ENCODE results near the gene LTBP2. TPM values are rescaled to one million over a fixed set of nuclear protein-coding genes. Genes with fewer than 3 reads are reported as not detected.

LTBP2 gene
- total RNA-seq, 1 experiment from 2014 or later: 1.5 TPM

DNA sequence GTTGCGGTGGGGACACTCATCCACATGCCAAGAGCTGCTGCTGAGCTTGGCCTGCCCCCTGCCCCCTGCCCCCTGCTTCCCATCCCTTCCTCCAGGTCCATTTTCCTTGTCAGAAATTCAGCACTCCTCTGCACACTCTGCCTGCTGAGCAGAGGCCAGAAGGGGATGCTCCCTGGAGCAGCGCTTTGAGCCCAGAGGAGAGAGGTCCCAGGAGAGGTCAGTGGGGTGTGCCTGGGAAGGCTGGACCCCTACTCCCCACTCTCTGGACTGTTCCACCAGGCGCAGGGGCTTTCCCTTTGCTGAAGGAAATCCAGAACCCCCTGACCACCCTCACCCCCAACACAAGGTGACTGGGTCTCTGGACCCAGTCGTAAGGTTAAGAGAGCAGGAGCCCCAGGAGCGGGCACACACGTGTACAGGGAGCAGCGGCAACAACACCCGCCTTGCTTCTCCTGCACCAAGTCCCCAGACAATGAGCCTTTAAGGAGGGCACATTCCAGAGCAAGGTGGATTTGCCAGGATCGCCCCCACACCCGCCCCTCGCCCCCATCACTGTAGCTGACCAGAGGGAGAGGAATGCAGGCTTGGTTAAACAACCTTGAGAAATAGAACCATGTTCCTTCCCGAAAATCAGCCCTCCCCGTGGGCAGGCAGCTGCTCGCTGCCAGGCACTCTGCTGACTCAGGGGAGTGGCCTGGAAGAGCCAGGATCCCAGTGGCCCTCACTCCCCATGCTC lies 87.8 kb downstream of the LTBP2 start:
- intact Hi-C loops (cut with micrococcal nuclease): no loop called here
- H3K9me2 ChIP-seq (ENCODE audit: insufficient read depth): no peaks in the 10 kb centered on the region
- no peaks in the 10 kb centered on the region for H3K79me2 ChIP-seq (ENCODE audit: insufficient read depth, low read length)
- H3K4me2 ChIP-seq (ENCODE audit: low read length): no peak overlapping the region
- no peaks in the 10 kb centered on the region for H3K36me3 ChIP-seq (ENCODE audit: control insufficient read depth in 1 of 2, insufficient read depth in 2 of 2, low read length in 2 of 2)
- ATAC-seq (no peak), DNase-seq (ENCODE audit: low read depth, low spot score) (no peak)
- POLR2A ChIA-PET: no interaction called here
- H3K27me3 ChIP-seq (ENCODE audit: insufficient read depth, low read length): no peaks in the 10 kb centered on the region
- no peak overlapping the region for H3K27ac ChIP-seq (ENCODE audit: low read depth, low read length)
- no peak overlapping the region for H3K4me3 ChIP-seq (replicated peaks in 1 of 2; ENCODE audit: low read depth in 1 of 2, low read length in 2 of 2)
- CTCF ChIA-PET: no interaction called here
- no peaks in the 10 kb centered on the region for H3K9me3 ChIP-seq (ENCODE audit: control insufficient read depth in 1 of 2, insufficient read depth in 1 of 2, low read depth in 1 of 2, low read length in 2 of 2)
- no peak overlapping the region for H3K9ac ChIP-seq (ENCODE audit: low read length)
- no TSS peak for BruUV-seq (replicated peaks)
- no peaks in the 10 kb centered on the region for H4K20me1 ChIP-seq (ENCODE audit: insufficient read depth)
- RAD21 ChIA-PET (ENCODE audit: low non-redundant PET in 1 of 2, low total read pairs in 2 of 2, uncharacterized antibody in 2 of 2, unreplicated experiment in 2 of 2): no interaction called here
- no peak overlapping the region for H2AFZ ChIP-seq (ENCODE audit: low read depth, low read length, poor library complexity, severe bottlenecking)
- TF ChIP-seq, protein P1, sequence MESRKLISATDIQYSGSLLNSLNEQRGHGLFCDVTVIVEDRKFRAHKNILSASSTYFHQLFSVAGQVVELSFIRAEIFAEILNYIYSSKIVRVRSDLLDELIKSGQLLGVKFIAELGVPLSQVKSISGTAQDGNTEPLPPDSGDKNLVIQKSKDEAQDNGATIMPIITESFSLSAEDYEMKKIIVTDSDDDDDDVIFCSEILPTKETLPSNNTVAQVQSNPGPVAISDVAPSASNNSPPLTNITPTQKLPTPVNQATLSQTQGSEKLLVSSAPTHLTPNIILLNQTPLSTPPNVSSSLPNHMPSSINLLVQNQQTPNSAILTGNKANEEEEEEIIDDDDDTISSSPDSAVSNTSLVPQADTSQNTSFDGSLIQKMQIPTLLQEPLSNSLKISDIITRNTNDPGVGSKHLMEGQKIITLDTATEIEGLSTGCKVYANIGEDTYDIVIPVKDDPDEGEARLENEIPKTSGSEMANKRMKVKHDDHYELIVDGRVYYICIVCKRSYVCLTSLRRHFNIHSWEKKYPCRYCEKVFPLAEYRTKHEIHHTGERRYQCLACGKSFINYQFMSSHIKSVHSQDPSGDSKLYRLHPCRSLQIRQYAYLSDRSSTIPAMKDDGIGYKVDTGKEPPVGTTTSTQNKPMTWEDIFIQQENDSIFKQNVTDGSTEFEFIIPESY (IDR thresholded peaks at IDR 0.05; ENCODE audit: extremely low read depth, insufficient replicate concordance, low read length): no peak
- no peak for TF ChIP-seq EGR1 (IDR thresholded peaks at IDR 0.05; ENCODE audit: low read depth)
- no peak for TF ChIP-seq POLR2A (IDR thresholded peaks at IDR 0.05; ENCODE audit: borderline replicate concordance, extremely low read depth, insufficient read depth, insufficient read length)
- no peak for TF ChIP-seq CEBPB (IDR thresholded peaks at IDR 0.05; ENCODE audit: low read depth)
- no peak for TF ChIP-seq SIN3A (IDR thresholded peaks at IDR 0.05; ENCODE audit: low read depth)
- no peak for TF ChIP-seq FOSL1 (IDR thresholded peaks at IDR 0.05; ENCODE audit: low read depth)
- no peak for TF ChIP-seq ZNF274 (IDR thresholded peaks at IDR 0.05; ENCODE audit: low read depth, low read length)
- TF ChIP-seq, protein P2, sequence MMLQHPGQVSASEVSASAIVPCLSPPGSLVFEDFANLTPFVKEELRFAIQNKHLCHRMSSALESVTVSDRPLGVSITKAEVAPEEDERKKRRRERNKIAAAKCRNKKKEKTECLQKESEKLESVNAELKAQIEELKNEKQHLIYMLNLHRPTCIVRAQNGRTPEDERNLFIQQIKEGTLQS (IDR thresholded peaks at IDR 0.05): no peak
- no peak for TF ChIP-seq ELF1 (IDR thresholded peaks at IDR 0.05; ENCODE audit: borderline replicate concordance, low read depth)
- no peak for TF ChIP-seq CBX3 (IDR thresholded peaks at IDR 0.05; ENCODE audit: low read depth)
- TF ChIP-seq CTCF (IDR thresholded peaks at IDR 0.05 in 2 of 3, conservative IDR thresholded peaks at IDR 0.05 in 1 of 3; ENCODE audit: borderline replicate concordance in 1 of 3, insufficient read depth in 1 of 3, low read depth in 2 of 3, low read length in 2 of 3): no peak
- TF ChIP-seq EZH2 (IDR thresholded peaks at IDR 0.05): no peak
- no peak for TF ChIP-seq SRF (IDR thresholded peaks at IDR 0.05; ENCODE audit: low read depth)
- no peak for TF ChIP-seq POLR2AphosphoS5 (IDR thresholded peaks at IDR 0.05; ENCODE audit: low read depth, low read length)
- no peak for TF ChIP-seq EZH2phosphoT487 (IDR thresholded peaks at IDR 0.05; ENCODE audit: borderline replicate concordance)
- no peak for TF ChIP-seq MAX (IDR thresholded peaks at IDR 0.05)
- no peak for TF ChIP-seq JUND (IDR thresholded peaks at IDR 0.05)
- TF ChIP-seq YY1 (IDR thresholded peaks at IDR 0.05; ENCODE audit: extremely low read depth, insufficient replicate concordance, low read depth, low read length): no peak
- no peak for TF ChIP-seq REST (IDR thresholded peaks at IDR 0.05; ENCODE audit: low read depth)
- H3K4me1 ChIP-seq (ENCODE audit: control insufficient read depth in 1 of 2, insufficient read depth in 2 of 2, low read length in 2 of 2): peaks cover 0 to 10% of the 10 kb centered on the region in 2 experiments; a peak in 1 of 4 replicates
